Fibroblast of skin of abdomen (primary cell): Measurements from ENCODE around the gene ZNF444.
"Not testable (repeated sequence)": the region's sequence is repeated elsewhere in the genome, so short reads cannot be mapped to it uniquely, and the experiment has no call there.

Experiments
- DNase-seq: peaks from one replicate; pipeline ENCODE4 v3.0.0-alpha.2; 2013

ZNF444 gene

GRCh38 chr19:56189785-56190184 is 48.7 kb downstream of the ZNF444 start:
- DNase-seq = no peak

GRCh38 chr19:56191115-56191514 is 50.0 kb downstream of the ZNF444 start:
- no peak for DNase-seq

GRCh38 chr19:56191711-56192110 is 50.6 kb downstream of the ZNF444 start:
- no peak for DNase-seq

GRCh38 chr19:56193981-56194640 is 53.0 kb downstream of the ZNF444 start:
- DNase-seq = no peak

- DNase-seq = not testable (repeated sequence)
Observed at GRCh38 chr19:56197646-56198045, 56.6 kb downstream of the ZNF444 start, which contains the start of gene ZSCAN5B. Gene ZSCAN5B, minus strand, starts transcription at chr19:56197783. Its CDS starts 4,731 bp downstream, at chr19:56193052.

- DNase-seq = no peak
Observed at GRCh38 chr19:56199687-56200086, 58.6 kb downstream of the ZNF444 start.

GRCh38 chr19:56201973-56202372 is 60.9 kb downstream of the ZNF444 start, which contains the start of gene ZSCAN5C:
Gene ZSCAN5C, plus strand, starts transcription at chr19:56202273. Its CDS starts 3,641 bp downstream, at chr19:56205914.
- DNase-seq = no peak

GRCh38 chr19:56207581-56207980 is 66.5 kb downstream of the ZNF444 start:
- DNase-seq = not testable (repeated sequence)

GRCh38 chr19:56209091-56209490 is 68.0 kb downstream of the ZNF444 start:
- DNase-seq = no peak

- DNase-seq = not testable (repeated sequence)
Observed at GRCh38 chr19:56210036-56210435, 68.9 kb downstream of the ZNF444 start.
